ENCODE data around the gene VARS2. TPM values are rescaled to one million over a fixed set of nuclear protein-coding genes. Genes with fewer than 3 reads are reported as not detected.
"Not testable (repeated sequence)": the region's sequence is repeated elsewhere in the genome, so short reads cannot be mapped to it uniquely, and the experiment has no call there.

Gene VARS2
- total RNA-seq, 1 experiment from 2014 or later: 39.8 TPM

GRCh38 chr6:30922447-30922852, 8.4 kb downstream of the VARS2 start:
- RAD21 ChIA-PET (ENCODE audit: low non-redundant PET in 1 of 2, low total read pairs in 2 of 2, uncharacterized antibody in 2 of 2, unreplicated experiment in 2 of 2): no interaction called here
- Histone ChIP-seq H3K4me3 (replicated peaks in 1 of 2; ENCODE audit: low read depth in 1 of 2, low read length in 2 of 2) (no peak overlapping the region), H3K4me1 (ENCODE audit: control insufficient read depth in 1 of 2, insufficient read depth in 2 of 2, low read length in 2 of 2) (peaks cover 0 to 24% of the 10 kb centered on the region in 2 experiments; a peak in 1 of 4 replicates), H3K36me3 (ENCODE audit: control insufficient read depth in 1 of 2, insufficient read depth in 2 of 2, low read length in 2 of 2) (peaks cover 14 to 21% of the 10 kb centered on the region in 2 experiments; a peak in 3 of 4 replicates), H2AFZ (ENCODE audit: low read depth, low read length, poor library complexity, severe bottlenecking) (no peak overlapping the region), H3K9me3 (ENCODE audit: control insufficient read depth in 1 of 2, insufficient read depth in 1 of 2, low read depth in 1 of 2, low read length in 2 of 2) (no peaks in the 10 kb centered on the region), H3K79me2 (ENCODE audit: insufficient read depth, low read length) (no peaks in the 10 kb centered on the region), H4K20me1 (ENCODE audit: insufficient read depth) (no peaks in the 10 kb centered on the region), H3K27ac (ENCODE audit: low read depth, low read length) (no peak overlapping the region), H3K9ac (ENCODE audit: low read length) (no peak overlapping the region), H3K4me2 (ENCODE audit: low read length) (0 out of 2 replicates have a peak overlapping the region, but pooled peaks have one; percentile 1), H3K27me3 (ENCODE audit: insufficient read depth, low read length) (no peaks in the 10 kb centered on the region), H3K9me2 (ENCODE audit: insufficient read depth) (no peaks in the 10 kb centered on the region)
- ATAC-seq: peak; percentile 50; the same call in 1 of the 2 replicates
- CTCF ChIA-PET: no interaction called here
- POLR2A ChIA-PET: no interaction called here
- DNase-seq (ENCODE audit: low read depth, low spot score): no peak
- BruUV-seq (replicated peaks): no TSS peak
- intact Hi-C loops (cut with micrococcal nuclease): no loop called here
- TF ChIP-seq ZNF274 (IDR thresholded peaks at IDR 0.05; ENCODE audit: low read depth, low read length): no peak

- BruUV-seq (replicated peaks); POLR2A ChIA-PET; H3K4me2 ChIP-seq (ENCODE audit: low read length); H3K9ac ChIP-seq (ENCODE audit: low read length); H3K79me2 ChIP-seq (ENCODE audit: insufficient read depth, low read length); DNase-seq (ENCODE audit: low read depth, low spot score); ATAC-seq; H3K4me3 ChIP-seq (replicated peaks in 1 of 2; ENCODE audit: low read depth in 1 of 2, low read length in 2 of 2); H3K27ac ChIP-seq (ENCODE audit: low read depth, low read length); H3K9me2 ChIP-seq (ENCODE audit: insufficient read depth); H4K20me1 ChIP-seq (ENCODE audit: insufficient read depth); H3K27me3 ChIP-seq (ENCODE audit: insufficient read depth, low read length); H2AFZ ChIP-seq (ENCODE audit: low read depth, low read length, poor library complexity, severe bottlenecking); RAD21 ChIA-PET (ENCODE audit: low non-redundant PET in 1 of 2, low total read pairs in 2 of 2, uncharacterized antibody in 2 of 2, unreplicated experiment in 2 of 2); intact Hi-C loops (cut with micrococcal nuclease): not testable (repeated sequence)
- CTCF ChIA-PET: interaction anchor here (2.1 kb wide), 1 partner anchor 146 kb away, joined by 4 read pairs; no protein-coding TSS in a partner anchor
- Histone ChIP-seq H3K9me3 (ENCODE audit: control insufficient read depth in 1 of 2, insufficient read depth in 1 of 2, low read depth in 1 of 2, low read length in 2 of 2) (peaks cover 0 to 10% of the 10 kb centered on the region in 2 experiments; a peak in 1 of 4 replicates), H3K4me1 (ENCODE audit: control insufficient read depth in 1 of 2, insufficient read depth in 2 of 2, low read length in 2 of 2) (peaks cover 0 to 24% of the 10 kb centered on the region in 2 experiments; a peak in 1 of 4 replicates), H3K36me3 (ENCODE audit: control insufficient read depth in 1 of 2, insufficient read depth in 2 of 2, low read length in 2 of 2) (peaks cover 14 to 21% of the 10 kb centered on the region in 2 experiments; a peak in 3 of 4 replicates)
Measured at GRCh38 chr6:30924040-30924627, 10.1 kb downstream of the VARS2 start.
